Ishikawa (cell line): ENCODE data around the gene RFX4.

ENCODE experiments used
- CEBPB ChIP-seq: IDR thresholded peaks from 2 replicates; pipeline ENCODE4 v1.6.1; 2012
- CREB1 ChIP-seq: IDR thresholded peaks from 2 replicates; pipeline ENCODE4 v1.6.1; 2012; ENCODE audit warnings: low read depth
- EGR1 ChIP-seq: IDR thresholded peaks from 2 replicates; pipeline ENCODE4 v1.6.1; 2012
- EP300 ChIP-seq: IDR thresholded peaks from 2 replicates; pipeline ENCODE4 v1.6.1; 2012; ENCODE audit warnings: borderline replicate concordance
- FOXM1 ChIP-seq: IDR thresholded peaks from 2 replicates; pipeline ENCODE4 v1.6.1; 2012; ENCODE audit warnings: low read depth, borderline replicate concordance
- NFIC ChIP-seq: IDR thresholded peaks from 2 replicates; pipeline ENCODE4 v1.6.1; 2012
- RAD21 ChIP-seq: IDR thresholded peaks from 2 replicates; pipeline ENCODE4 v1.6.1; 2012; ENCODE audit warnings: low read depth
- TAF1 ChIP-seq: IDR thresholded peaks from 2 replicates; pipeline ENCODE4 v1.6.1; 2012; ENCODE audit warnings: low read depth, mild to moderate bottlenecking
- TCF12 ChIP-seq: IDR thresholded peaks from 2 replicates; pipeline ENCODE4 v1.6.1; 2012; ENCODE audit warnings: low read depth
- TEAD4 ChIP-seq: IDR thresholded peaks from 2 replicates; pipeline ENCODE4 v1.6.1; 2012
- YY1 ChIP-seq: IDR thresholded peaks from 2 replicates; pipeline ENCODE4 v1.6.1; 2012; ENCODE audit warnings: low read depth
- ZBTB7A ChIP-seq: IDR thresholded peaks from 2 replicates; pipeline ENCODE4 v1.6.1; 2012; ENCODE audit warnings: low read depth
- TF ChIP-seq, protein P1 (sequence below): IDR thresholded peaks from 2 replicates; pipeline ENCODE4 v1.6.1; 2012
- TF ChIP-seq, protein P2 (sequence below): IDR thresholded peaks from 2 replicates; pipeline ENCODE4 v1.6.1; 2012
- TF ChIP-seq, protein P3 (sequence below): IDR thresholded peaks from 2 replicates; pipeline ENCODE4 v1.6.1; 2012; ENCODE audit warnings: low read depth, mild to moderate bottlenecking

Gene RFX4

DNA sequence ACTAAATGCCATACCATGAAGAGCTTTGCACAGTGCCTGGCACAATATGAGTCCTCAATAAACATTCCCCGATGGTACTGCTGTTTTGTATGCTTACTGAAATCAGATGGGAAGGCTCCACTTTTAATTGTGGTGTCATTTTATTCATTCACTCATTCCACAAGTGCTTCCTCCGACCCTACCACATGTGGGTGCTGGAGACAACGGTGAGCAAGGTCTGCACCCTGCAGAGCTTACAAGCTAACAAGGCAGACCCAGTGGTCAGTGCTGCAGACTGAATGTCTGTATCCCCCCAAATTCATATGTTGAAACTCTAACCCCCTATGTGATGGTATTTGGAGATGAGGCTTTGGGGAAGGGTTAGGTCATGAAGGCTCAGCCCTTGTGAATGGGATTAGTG lies 48.3 kb downstream of the RFX4 start:
- TF ChIP-seq TEAD4 (no peak), TCF12 (no peak), ZBTB7A (no peak), EP300 (no peak), TAF1 (no peak), NFIC (no peak), RAD21 (no peak), YY1 (no peak), CREB1 (no peak), EGR1 (no peak), FOXM1 (no peak), CEBPB (no peak)
- TF ChIP-seq, protein P1, sequence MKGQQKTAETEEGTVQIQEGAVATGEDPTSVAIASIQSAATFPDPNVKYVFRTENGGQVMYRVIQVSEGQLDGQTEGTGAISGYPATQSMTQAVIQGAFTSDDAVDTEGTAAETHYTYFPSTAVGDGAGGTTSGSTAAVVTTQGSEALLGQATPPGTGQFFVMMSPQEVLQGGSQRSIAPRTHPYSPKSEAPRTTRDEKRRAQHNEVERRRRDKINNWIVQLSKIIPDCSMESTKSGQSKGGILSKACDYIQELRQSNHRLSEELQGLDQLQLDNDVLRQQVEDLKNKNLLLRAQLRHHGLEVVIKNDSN: no peak
- TF ChIP-seq, protein P2, sequence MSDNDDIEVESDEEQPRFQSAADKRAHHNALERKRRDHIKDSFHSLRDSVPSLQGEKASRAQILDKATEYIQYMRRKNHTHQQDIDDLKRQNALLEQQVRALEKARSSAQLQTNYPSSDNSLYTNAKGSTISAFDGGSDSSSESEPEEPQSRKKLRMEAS: no peak
- TF ChIP-seq, protein P3, sequence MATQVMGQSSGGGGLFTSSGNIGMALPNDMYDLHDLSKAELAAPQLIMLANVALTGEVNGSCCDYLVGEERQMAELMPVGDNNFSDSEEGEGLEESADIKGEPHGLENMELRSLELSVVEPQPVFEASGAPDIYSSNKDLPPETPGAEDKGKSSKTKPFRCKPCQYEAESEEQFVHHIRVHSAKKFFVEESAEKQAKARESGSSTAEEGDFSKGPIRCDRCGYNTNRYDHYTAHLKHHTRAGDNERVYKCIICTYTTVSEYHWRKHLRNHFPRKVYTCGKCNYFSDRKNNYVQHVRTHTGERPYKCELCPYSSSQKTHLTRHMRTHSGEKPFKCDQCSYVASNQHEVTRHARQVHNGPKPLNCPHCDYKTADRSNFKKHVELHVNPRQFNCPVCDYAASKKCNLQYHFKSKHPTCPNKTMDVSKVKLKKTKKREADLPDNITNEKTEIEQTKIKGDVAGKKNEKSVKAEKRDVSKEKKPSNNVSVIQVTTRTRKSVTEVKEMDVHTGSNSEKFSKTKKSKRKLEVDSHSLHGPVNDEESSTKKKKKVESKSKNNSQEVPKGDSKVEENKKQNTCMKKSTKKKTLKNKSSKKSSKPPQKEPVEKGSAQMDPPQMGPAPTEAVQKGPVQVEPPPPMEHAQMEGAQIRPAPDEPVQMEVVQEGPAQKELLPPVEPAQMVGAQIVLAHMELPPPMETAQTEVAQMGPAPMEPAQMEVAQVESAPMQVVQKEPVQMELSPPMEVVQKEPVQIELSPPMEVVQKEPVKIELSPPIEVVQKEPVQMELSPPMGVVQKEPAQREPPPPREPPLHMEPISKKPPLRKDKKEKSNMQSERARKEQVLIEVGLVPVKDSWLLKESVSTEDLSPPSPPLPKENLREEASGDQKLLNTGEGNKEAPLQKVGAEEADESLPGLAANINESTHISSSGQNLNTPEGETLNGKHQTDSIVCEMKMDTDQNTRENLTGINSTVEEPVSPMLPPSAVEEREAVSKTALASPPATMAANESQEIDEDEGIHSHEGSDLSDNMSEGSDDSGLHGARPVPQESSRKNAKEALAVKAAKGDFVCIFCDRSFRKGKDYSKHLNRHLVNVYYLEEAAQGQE: no peak

DNA sequence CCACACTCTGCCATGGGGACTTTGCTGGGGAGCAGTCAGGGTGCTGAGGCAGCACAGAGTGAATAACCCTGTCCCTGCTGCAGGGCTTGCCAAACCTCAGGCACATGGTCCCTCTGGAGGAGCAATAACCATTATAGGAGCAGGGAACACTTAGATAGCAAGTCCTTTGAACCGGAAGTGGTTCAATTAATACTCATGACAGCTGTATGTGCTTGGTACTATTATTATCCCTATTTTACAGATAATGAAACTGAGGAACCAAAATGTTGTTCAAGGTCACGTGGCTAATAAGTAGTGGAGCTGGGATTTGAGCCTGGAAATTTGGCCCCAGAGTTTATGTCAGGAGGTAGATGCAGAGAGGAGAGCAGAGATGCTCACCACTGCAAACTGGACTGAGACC lies 49.0 kb downstream of the RFX4 start:
- TF ChIP-seq YY1 (no peak), RAD21 (no peak), TAF1 (no peak), TEAD4 (no peak), EP300 (no peak), FOXM1 (no peak), EGR1 (no peak), CEBPB (no peak), TCF12 (no peak), NFIC (no peak), CREB1 (no peak), ZBTB7A (no peak)
- TF ChIP-seq, protein P2: no peak
- TF ChIP-seq, protein P1: no peak
- TF ChIP-seq, protein P3: no peak

DNA sequence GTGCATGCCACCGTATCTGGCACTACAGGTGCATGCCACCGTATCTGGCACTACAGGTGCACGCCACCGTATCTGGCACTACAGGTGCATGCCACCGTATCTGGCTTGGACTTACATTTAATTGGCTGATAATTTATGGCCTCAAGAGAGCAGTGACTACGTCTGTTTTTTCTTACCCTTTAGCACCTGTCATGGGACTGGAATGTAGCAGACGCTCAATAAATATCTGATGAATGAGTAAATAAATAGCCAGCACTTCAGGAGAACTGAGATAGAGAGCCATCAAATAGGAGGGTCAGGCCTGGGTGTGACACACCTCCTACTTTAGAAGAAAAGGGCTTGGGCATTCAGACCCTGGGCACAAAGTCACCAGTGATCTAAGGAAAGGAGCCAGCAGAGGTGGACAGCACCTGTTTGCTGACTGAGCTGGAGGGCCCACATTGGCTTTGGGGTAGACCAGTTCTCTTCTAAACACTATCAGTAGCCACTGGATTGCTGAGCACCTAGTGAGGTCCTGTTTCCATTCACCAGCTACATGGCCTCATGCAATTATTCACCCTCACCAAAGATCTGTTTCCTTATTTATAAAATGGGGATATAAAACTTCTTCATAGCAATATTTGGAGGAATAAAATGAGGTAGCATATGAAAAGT lies 50.1 kb downstream of the RFX4 start:
- TF ChIP-seq FOXM1 (no peak), ZBTB7A (no peak), EGR1 (no peak), TCF12 (no peak), YY1 (no peak), TEAD4 (no peak), TAF1 (no peak)
- TF ChIP-seq, protein P1: no peak
- TF ChIP-seq, protein P2: no peak

DNA sequence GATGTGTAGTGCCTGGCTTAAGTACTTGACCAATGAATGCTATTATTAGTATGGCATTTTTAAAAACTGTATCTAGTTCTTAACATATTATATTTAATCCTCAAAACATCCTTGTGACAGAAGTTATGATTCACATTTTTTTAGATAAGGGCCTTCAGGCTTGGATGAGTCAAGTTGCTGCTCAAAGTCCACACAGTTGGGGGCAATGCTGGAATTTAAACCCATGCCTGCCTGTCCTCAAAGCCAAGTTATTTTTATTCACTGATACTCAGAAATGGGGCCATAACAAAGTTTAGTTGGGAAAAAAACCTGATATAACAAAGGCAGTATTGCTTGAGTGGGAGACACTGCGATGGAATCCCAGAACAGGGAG lies 50.6 kb downstream of the RFX4 start:
- no peak for TF ChIP-seq TCF12
- no peak for TF ChIP-seq EGR1
- no peak for TF ChIP-seq TAF1
- TF ChIP-seq, protein P1: no peak
- TF ChIP-seq, protein P2: no peak

DNA sequence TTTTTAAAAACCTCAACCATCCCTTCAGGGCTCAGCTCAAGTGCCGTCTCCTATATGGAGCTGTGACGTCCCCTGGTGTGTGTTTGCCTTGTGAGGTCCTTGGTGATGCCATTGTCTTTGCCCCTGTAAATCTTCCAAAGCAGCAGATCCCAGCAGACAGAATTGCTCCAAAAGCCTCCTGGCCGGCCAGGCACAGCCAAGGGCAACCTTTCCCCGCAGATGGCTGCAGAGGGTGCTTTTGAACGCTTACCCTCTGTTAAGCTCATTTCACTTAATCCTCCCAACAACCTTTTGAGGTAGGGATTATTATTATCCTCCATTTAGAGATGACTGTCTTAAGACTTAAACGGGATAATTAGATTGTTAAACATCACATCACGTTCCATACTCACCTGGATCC lies 51.4 kb downstream of the RFX4 start:
- TF ChIP-seq, protein P1: no peak
- TF ChIP-seq EGR1: no peak
- no peak for TF ChIP-seq CREB1
- TF ChIP-seq FOXM1: no peak
- no peak for TF ChIP-seq YY1
- TF ChIP-seq TCF12: no peak
- TF ChIP-seq CEBPB: no peak
- TF ChIP-seq, protein P2: no peak
- TF ChIP-seq TEAD4: no peak
- TF ChIP-seq NFIC: no peak
- no peak for TF ChIP-seq RAD21
- TF ChIP-seq, protein P3: no peak
- no peak for TF ChIP-seq EP300
- TF ChIP-seq ZBTB7A: no peak
